HepG2 (cell line): ENCODE measurements around the gene CHDH. TPM values are rescaled to one million over a fixed set of nuclear protein-coding genes. Genes with fewer than 3 reads are reported as not detected.

Experiments
- ADNP ChIP-seq: sonication (generic); formaldehyde crosslinking; IDR thresholded peaks from 2 replicates; pipeline ENCODE4 v1.4.0; 2020; ENCODE audit warnings: missing genetic modification reagents
- EED ChIP-seq: sonication (generic); formaldehyde crosslinking; IDR thresholded peaks from 2 replicates; pipeline ENCODE4 v1.5.0; 2020; ENCODE audit warnings: mild to moderate bottlenecking, missing genetic modification reagents
- NKX3-1 ChIP-seq: sonication (generic); formaldehyde crosslinking; IDR thresholded peaks from 2 replicates; pipeline ENCODE4 v1.5.0; 2020; ENCODE audit warnings: missing genetic modification reagents
- ZBTB49 ChIP-seq: sonication (generic); formaldehyde crosslinking; IDR thresholded peaks from 2 replicates; pipeline ENCODE4 v1.4.0; 2020; ENCODE audit warnings: missing genetic modification reagents, borderline replicate concordance
- ZFP36L1 ChIP-seq: sonication (generic); formaldehyde crosslinking; IDR thresholded peaks from 2 replicates; pipeline ENCODE4 v1.8.0; 2022; ENCODE audit warnings: mild to moderate bottlenecking, missing genetic modification reagents, moderate library complexity
- ZFYVE20 ChIP-seq: sonication (generic); formaldehyde crosslinking; IDR thresholded peaks from 2 replicates; pipeline ENCODE4 v1.8.0; 2023; ENCODE audit warnings: low read depth, mild to moderate bottlenecking, moderate library complexity, missing genetic modification reagents, borderline replicate concordance
- ZMYM4 ChIP-seq: sonication (generic); formaldehyde crosslinking; IDR thresholded peaks from 2 replicates; pipeline ENCODE4 v1.8.1; 2023; ENCODE audit warnings: mild to moderate bottlenecking, missing genetic modification reagents
- ZNF253 ChIP-seq: sonication (generic); formaldehyde crosslinking; IDR thresholded peaks from 2 replicates; pipeline ENCODE4 v1.8.0; 2022; ENCODE audit warnings: mild to moderate bottlenecking, missing genetic modification reagents, borderline replicate concordance
- ZNF317 ChIP-seq: sonication (generic); formaldehyde crosslinking; IDR thresholded peaks from 2 replicates; pipeline ENCODE4 v1.5.0; 2020; ENCODE audit warnings: mild to moderate bottlenecking, missing genetic modification reagents
- ZNF513 ChIP-seq: sonication (generic); formaldehyde crosslinking; conservative IDR thresholded peaks from 2 replicates; pipeline ENCODE4 v1.5.0; 2020; ENCODE audit warnings: missing genetic modification reagents
- ZNF530 ChIP-seq: sonication (generic); formaldehyde crosslinking; IDR thresholded peaks from 2 replicates; pipeline ENCODE4 v1.5.0; 2020; ENCODE audit warnings: low read depth, mild to moderate bottlenecking, missing genetic modification reagents
- ZNF703 ChIP-seq: sonication (generic); formaldehyde crosslinking; IDR thresholded peaks from 2 replicates; pipeline ENCODE4 v1.5.1; 2020; ENCODE audit warnings: missing genetic modification reagents, mild to moderate bottlenecking, moderate library complexity, borderline replicate concordance
- ZNF790 ChIP-seq: sonication (generic); formaldehyde crosslinking; IDR thresholded peaks from 2 replicates; pipeline ENCODE4 v1.8.0; 2022; ENCODE audit warnings: missing genetic modification reagents, mild to moderate bottlenecking, borderline replicate concordance
- ZNF878 ChIP-seq: sonication (generic); formaldehyde crosslinking; IDR thresholded peaks from 2 replicates; pipeline ENCODE4 v1.8.1; 2023; ENCODE audit warnings: mild to moderate bottlenecking, missing genetic modification reagents, moderate library complexity
- polyA plus RNA-seq, 8 experiments: library from polyadenylated mRNA; depleted of rRNA in 3 of 8; stranded (reverse) in 7 of 8; unstranded in 1 of 8; fragments of >200 nt; fragmentation: Illumina TruSeq in 4 of 8; extraction: Trizol in 4 of 8; gene quantifications; 2 replicates each; pipeline versions ENCODE4 v1.2.1 to v1.2.3, GENCODE V29; 2011 to 2016; ENCODE audit warnings: low read depth in 4 of 8, missing spikeins in 1 of 8, mixed read lengths in 1 of 8; ENCODE audit not compliant: insufficient read depth in 1 of 8
- total RNA-seq, 5 experiments: library from RNA; depleted of rRNA; stranded (reverse); fragments of >200 nt; fragmentation: Illumina TruSeq; extraction: Trizol; gene quantifications; 2 replicates each; pipeline ENCODE4 v1.2.3, GENCODE V29; 2016; ENCODE audit warnings: low read depth in 1 of 5
- TF ChIP-seq, protein P1 (sequence below): sonication (generic); formaldehyde crosslinking; IDR thresholded peaks from 2 replicates; pipeline ENCODE4 v1.4.0; 2020; ENCODE audit warnings: mild to moderate bottlenecking, missing genetic modification reagents
- TF ChIP-seq, protein P2 (sequence below): sonication (generic); formaldehyde crosslinking; IDR thresholded peaks from 2 replicates; pipeline ENCODE4 v1.8.0; 2022; ENCODE audit warnings: mild to moderate bottlenecking, missing genetic modification reagents, borderline replicate concordance

The CHDH gene
- total and polyA plus RNA-seq, 2 of the 13 experiments (the other 11 are each of a cell fraction or from before 2014, with no cell fraction given), result 28.1 to 48.9 TPM

GRCh38 chr3:53842436-53843194, 3.6 kb downstream of the CHDH start (continued):
- TF ChIP-seq ZNF878 (CRISPR knock-in tag) (peak; percentile 78; the same call in 1 of the 2 replicates), ZMYM4 (CRISPR knock-in tag) (no peak), ZNF253 (no peak), ZNF703 (no peak), ZNF530 (CRISPR knock-in tag) (no peak), ZBTB49 (CRISPR knock-in tag) (no peak), ADNP (no peak; the same call in 1 of the 2 replicates), ZNF790 (CRISPR knock-in tag) (no peak), EED (CRISPR knock-in tag) (no peak), ZFYVE20 (no peak), ZNF317 (CRISPR knock-in tag) (no peak; the same call in 1 of the 2 replicates), NKX3-1 (CRISPR knock-in tag) (0 out of 2 replicates have a peak, but pooled peaks have one; percentile 25), ZNF513 (CRISPR knock-in tag) (no peak), ZFP36L1 (CRISPR knock-in tag) (no peak; the same call in 1 of the 2 replicates)
- TF ChIP-seq, protein P1, sequence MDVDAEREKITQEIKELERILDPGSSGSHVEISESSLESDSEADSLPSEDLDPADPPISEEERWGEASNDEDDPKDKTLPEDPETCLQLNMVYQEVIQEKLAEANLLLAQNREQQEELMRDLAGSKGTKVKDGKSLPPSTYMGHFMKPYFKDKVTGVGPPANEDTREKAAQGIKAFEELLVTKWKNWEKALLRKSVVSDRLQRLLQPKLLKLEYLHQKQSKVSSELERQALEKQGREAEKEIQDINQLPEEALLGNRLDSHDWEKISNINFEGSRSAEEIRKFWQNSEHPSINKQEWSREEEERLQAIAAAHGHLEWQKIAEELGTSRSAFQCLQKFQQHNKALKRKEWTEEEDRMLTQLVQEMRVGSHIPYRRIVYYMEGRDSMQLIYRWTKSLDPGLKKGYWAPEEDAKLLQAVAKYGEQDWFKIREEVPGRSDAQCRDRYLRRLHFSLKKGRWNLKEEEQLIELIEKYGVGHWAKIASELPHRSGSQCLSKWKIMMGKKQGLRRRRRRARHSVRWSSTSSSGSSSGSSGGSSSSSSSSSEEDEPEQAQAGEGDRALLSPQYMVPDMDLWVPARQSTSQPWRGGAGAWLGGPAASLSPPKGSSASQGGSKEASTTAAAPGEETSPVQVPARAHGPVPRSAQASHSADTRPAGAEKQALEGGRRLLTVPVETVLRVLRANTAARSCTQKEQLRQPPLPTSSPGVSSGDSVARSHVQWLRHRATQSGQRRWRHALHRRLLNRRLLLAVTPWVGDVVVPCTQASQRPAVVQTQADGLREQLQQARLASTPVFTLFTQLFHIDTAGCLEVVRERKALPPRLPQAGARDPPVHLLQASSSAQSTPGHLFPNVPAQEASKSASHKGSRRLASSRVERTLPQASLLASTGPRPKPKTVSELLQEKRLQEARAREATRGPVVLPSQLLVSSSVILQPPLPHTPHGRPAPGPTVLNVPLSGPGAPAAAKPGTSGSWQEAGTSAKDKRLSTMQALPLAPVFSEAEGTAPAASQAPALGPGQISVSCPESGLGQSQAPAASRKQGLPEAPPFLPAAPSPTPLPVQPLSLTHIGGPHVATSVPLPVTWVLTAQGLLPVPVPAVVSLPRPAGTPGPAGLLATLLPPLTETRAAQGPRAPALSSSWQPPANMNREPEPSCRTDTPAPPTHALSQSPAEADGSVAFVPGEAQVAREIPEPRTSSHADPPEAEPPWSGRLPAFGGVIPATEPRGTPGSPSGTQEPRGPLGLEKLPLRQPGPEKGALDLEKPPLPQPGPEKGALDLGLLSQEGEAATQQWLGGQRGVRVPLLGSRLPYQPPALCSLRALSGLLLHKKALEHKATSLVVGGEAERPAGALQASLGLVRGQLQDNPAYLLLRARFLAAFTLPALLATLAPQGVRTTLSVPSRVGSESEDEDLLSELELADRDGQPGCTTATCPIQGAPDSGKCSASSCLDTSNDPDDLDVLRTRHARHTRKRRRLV (CRISPR knock-in tag), result 0 out of 2 replicates have a peak, but pooled peaks have one; percentile 2
- TF ChIP-seq, protein P2, sequence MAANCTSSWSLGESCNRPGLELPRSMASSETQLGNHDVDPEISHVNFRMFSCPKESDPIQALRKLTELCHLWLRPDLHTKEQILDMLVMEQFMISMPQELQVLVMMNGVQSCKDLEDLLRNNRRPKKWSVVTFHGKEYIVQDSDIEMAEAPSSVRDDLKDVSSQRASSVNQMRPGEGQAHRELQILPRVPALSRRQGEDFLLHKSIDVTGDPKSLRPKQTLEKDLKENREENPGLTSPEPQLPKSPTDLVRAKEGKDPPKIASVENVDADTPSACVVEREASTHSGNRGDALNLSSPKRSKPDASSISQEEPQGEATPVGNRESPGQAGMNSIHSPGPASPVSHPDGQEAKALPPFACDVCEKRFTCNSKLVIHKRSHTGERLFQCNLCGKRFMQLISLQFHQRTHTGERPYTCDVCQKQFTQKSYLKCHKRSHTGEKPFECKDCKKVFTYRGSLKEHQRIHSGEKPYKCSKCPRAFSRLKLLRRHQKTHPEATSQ, result peak; percentile 43; the same call in 1 of the 2 replicates
